D341Med (cell line): Measurements from ENCODE around the gene SLC16A3.
"Not testable (repeated sequence)": the region's sequence is repeated elsewhere in the genome, so short reads cannot be mapped to it uniquely, and the experiment has no call there.

Source experiments
- DNase-seq: peaks from one replicate; pipeline ENCODE4 v3.0.0; 2012; ENCODE audit warnings: low spot score

SLC16A3 gene

DNA sequence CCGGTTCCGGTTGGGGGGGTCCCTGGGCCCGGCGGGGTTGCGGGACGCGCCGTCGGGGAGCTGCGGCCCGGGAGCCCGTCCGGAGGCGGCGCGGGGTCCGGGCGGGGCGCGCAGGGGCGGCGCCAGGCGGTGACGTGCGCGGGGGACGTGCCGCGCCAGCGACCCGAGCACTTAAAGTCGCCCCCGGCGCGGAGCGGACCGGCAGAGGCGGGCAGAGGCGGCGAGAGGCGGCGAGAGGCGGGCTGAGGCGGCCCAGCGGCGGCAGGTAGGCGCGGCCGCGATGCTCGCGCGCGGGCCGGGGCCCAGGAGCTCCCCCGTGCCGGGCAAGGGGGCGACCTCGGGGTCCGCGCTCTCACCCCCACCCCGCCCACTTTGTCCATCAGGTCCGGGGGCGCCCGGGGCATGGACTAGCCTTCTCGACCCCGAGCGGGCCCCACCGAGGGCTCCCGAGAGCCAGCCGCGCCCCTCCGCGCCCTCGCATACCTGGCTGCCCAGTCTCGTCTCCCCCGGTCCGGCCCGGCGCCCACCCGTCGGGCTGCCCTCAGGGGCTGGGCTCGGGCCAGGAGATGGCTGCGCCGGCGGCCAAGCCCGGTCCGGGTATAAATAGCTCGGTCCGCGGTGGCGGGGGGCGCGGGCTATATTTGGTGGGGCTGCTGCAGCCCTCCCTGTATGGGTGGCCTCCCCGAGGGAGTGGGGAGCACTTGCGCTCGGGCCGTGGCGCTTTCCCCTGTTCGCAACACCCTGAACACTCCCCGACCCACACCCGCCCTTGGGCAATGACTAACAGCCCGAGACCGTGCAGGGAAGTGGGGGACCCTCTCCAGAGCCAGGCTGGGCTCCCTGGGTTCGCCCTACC is at the start of gene SLC16A3:
SLC16A3 (plus strand) TSS at position 201 of the 856 bp plus-strand sequence. CDS start 6,967 bp downstream, outside the sequence.
- peak; percentile 79 for DNase-seq

DNA sequence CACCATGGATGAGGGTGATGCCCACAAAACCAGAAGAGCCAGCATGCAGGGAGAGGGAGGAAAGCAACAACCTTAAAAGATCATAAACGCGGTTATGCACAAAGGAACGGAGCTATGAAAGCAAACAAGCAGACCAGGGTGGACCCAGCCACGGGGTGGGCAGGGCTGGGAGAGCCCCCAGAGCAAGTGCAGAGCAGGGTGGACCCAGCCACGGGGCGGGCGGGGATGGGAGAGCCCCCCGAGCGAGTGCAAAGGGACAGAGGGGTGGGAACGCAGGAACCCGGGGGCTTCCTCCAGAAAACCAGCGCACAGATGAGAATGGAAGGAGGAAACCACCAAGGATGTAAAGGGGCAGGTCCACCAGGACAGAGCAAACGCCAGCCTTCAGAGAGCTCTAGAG is 49.4 kb upstream of the SLC16A3 start:
- DNase-seq = no peak

DNA sequence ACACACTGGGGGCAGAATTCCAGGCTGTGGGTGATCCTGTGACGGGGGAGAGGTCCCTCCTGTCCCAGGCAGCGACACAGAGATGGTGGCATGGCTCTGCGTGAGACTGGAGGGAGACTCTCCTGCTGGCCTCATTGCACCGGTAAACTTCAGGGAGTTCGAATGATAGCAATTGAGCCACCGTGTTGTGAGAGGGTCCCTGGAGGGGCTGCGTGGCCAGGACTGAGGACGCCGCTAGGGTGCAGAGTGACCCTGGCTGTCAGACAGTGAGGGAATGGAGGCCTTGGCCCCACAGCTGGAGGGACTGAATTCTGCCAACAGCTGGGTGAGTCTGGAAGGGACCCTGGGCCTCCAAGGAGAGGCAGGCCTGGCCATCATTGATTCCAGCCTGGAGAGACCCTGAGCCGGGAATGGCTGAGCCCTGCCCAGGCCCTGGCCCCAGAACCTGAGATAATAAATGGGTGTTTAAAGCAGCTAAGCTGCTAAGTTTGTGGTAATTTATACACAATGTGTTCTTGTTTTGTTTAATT is 48.8 kb upstream of the SLC16A3 start:
- DNase-seq = no peak

DNA sequence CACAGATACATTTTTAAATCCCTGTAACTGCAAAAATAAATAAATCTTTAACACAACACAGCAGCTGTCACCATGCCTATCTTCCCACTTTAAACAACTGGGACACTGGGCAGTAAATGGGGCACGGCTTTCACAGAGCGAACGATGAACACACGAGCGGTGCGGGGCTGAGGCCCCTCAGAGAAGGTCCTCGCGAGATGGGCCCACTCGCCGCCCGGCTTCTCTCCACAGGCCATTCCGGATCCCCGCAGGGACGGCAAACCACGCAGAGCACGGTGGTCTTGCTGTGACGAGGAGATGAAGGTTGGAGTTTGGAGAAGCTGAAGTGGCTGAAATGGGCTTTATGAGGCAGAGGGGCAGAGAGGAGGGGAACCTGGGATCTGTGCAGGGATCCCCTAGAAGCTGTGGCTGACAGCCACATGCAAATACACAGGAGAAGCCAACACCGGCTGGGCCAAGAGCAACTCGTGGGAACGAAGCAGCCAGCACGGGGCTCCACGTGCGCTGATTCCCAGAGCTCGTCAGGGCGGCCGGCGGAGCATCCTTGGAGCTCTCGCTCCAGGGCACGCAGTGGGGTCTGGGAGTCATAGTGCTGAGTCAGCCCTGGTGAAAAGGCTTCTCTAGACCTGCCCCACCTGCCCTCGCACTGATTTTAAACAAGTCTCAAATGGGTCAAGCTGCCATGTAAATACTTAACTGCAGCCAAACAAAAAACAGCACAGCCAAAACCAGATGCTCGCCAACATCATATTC is 47.9 kb upstream of the SLC16A3 start:
- DNase-seq = no peak

DNA sequence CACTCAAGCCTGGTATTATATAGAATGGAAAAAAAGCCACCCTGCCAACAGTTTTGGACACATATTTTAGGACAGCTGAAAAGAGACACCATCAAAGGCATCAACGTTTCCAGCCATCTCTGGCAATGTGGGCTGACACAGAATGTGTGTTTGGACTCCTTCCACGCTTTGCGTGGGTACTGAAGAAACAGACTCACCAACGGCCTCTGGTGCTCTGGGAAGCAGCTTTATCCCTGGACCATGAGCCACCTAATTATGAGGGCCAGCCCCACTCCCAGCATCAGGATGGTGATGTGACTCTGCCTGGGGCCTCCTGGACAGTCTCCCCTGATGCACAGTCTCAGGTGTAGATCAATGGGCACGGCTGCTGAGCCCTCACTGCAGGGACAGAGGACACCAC is 44.1 kb upstream of the SLC16A3 start:
- peak; percentile 31 for DNase-seq

DNA sequence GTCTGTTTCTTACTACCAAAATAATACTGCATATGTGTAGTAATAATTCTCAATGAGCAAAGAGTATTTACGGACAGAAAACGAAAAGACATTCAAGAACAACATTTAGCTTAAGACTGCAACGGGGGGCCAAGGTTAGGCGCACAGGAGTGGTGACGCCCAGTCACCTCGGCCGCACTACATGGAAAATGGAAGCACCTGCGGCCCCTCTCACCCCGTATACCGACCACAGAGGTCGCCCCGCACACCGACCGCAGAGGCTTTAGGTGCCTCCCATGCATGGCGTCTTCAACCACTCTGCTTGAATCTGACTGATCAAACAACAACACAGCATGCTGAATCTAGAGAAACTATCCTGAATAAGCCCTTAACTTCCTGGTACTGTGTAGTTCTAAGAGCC is 42.6 kb upstream of the SLC16A3 start:
- no peak for DNase-seq

DNA sequence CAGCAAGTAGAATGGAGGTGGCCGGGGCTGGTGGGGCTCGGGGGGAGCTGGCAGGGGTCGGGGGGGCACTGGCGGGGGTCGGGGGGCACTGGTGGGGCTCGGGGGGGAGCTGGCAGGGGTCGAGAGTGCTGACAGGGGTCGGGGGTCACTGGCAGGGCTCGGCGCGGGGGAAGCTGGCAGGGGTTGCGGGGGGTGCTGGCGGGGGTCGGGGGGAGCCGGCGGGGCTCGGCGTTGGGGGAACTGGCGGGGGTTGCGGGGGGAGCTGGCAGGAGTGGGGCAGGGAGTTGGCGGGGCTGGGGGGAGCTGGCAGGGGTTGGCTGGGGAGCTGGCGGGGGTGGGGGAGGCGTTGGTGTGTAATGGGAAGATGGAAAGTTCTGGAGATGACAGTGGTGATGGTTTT is 41.3 kb upstream of the SLC16A3 start:
- DNase-seq = no peak

DNA sequence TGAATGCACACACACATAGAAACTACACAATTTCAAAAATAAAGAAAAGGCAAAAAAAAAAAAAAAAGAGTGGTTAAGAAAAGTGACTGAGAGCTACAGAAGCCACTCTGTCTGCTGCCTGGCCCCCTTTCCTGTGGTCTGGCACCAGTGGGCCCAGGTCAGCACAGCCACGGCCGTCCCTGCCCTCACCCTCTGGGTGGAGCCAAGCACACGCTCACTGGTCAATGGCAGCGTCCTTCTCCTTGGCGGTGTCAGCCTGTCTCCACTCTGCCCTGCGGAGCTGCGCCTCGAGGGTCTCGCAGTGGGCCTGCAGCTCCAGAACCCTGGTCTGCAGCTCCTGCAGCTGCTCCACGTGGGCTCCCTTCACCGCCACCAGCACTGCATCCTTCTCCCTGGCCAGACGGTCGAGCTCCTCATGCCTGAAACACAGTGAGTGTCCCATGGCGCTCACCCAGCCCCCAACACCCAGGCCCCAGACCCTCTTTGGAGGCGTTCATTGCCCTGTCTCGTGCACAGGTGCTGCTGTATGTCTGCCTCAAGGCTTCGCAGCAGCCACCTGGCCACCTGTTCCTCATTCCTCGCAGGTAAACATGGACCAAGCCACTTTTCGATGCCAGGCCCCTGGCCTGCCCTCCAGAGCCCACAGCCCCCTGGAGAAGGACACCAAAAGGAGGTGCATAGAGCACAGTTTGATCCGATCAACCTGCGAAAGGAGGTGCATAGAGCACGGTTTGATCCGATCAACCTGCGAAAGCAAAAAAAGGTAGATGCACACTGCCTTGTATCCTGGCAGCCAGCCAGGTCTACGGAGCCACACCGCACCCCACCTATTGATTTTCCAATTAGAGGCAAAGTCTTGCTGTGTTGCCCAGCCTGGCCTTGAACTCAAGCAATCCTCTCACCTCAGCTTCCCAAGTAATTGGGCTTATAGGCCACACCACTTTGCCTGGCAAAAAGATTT is 40.6 kb upstream of the SLC16A3 start:
- DNase-seq = no peak

DNA sequence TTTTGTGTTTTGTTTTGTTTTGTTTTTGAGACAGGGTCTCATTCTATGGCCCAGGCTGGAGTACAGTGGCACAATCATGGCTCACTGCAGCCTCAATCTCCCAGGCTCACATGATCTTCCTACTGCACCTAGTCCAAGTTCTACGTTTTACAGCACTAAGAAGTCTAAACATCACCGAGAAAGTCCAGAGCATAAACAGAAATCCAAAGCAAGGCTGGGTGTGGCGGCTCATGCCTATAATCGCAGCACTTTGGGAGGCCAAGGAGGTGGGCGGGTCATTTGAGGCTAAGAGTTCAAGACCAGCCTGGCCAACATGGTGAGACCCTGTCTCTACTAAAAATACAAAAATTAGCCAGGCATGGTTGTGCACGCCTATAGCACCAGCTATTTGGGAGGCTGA is 35.8 kb upstream of the SLC16A3 start:
- not testable (repeated sequence) for DNase-seq

DNA sequence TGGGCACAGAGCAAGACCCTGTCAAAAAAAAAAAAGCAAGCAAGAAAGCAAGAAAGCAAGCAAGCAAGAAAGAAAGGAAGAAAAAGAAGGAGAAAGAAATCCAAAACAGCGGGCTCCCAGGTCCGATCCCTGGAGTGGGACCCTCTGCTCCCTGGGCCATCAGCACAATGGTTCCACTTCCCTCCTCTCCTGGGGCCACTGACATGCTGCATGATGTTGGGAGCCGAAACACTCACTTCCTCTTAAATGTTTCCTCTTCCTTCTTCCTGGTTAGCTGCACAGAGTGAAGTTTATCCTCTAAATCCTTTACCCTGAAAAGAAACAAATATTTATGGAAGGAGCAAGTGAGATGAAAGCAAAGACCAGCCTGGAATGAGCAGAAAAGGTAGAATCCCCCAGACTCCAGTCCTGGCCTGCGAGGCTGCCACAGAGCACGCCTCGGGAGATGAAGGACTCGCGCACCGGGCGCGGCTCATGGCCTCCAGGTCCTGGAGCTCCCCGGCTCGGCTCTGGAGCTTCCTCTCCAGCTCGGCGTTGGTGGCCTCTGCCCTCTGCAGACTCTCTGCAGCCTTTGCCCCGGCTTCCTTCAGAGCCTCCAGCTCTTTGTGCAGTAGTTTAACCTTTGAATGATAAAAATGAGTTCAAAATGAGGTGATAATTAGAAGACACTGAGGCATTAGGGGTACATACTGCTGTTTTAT is 35.2 kb upstream of the SLC16A3 start:
- no peak for DNase-seq

DNA sequence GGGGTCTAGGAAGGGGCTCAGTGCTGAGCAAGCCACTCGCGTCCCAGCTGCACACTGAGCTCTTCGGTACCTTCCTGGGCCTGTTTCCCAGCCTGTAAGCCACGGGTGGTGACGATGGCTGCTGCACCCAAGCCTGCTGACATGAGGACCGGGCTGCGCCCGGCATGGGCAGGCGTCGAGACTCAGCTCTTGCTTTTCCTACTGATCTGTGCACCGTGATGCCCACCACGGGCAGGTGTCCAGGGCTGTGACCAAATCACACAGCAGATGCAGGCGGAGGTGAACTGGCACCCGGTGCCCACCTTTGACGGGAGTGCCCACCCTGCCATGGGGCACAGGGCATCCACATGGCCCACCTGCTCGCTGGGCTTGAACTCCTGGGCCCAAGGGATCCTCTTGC is 34.1 kb upstream of the SLC16A3 start:
- no peak for DNase-seq

DNA sequence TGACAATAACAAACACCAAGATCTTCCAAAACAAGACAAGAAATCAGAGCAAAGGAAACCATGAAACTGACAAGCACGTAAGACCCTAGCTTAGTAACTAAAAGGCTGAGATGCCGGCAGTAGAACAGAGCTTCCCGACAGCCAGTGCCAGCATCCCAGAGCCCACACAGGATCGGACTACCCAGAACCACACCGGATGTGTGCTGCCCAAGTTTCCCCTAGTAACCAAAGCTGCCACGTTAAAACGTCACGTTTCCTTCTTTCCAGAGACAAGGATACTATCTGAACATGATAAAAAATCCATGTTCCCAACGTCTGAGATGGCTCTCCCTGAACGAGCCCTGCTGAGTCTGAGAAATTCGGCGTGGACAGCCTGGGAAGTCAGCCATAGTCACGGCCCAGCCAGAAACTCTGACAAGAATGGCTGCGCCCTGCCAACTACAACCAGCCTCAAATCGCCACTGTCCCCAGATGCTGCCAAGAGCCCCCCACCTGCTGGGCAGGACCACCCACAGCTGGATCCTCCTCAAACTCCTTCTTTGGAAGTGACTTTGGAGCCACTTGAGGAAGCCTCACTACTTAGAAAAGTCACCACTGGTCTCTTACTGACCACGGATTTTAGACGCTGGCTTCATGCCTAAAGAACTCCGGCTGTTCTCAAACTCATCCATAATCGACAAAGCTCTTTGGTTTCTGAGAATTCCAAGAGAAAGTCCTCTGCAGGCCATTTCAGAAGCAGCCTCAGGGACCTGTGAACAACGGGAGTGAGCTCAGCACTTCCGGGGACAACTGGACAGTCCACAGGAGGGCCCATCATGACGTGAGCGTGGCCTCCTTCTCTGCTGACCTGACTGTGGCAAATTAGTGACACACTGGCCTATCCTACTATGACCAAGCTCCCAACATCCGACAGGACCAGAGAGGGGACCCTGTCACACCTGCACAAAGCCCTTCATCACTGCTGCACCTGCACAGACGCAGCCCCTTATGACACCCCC is 32.9 kb upstream of the SLC16A3 start:
- no peak for DNase-seq

DNA sequence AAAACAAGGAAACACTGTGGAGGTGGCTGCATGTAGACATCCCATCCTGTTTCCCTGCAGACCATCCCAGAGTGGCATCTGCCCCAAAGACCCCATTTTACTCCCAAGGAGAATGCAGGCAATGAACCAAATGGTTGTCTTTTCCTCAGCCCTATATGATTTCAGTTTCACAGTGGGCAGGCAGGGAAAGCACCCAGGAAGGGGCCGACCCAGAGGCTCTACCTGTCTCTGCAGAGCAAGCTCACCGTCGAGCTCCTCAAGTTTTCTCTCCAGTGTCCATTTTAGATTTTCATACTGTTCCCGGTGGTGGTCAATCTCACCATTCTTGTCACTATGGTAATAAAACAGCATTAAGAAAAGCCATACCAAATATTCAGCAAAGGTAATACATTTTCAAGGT is 30.8 kb upstream of the SLC16A3 start:
- DNase-seq = no peak

DNA sequence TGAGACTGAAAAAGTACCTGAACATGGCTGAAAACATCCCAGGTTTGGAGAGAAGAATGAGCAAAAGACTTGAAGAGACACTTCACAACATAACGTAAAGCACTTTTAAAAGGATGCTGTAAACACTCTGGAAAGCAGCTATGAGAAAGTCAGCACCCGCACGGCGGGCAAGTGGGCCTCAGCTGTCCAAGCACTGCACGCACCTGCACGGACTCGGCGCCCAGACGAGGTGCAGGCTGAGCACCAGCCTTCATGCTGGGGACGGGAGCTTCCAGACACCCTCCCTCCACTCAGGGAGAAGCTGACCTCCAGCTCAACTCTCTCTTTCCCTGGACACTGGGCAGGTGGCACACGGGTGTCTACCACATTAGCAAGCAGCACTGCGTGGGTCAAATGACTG is 29.3 kb upstream of the SLC16A3 start:
- DNase-seq = no peak

DNA sequence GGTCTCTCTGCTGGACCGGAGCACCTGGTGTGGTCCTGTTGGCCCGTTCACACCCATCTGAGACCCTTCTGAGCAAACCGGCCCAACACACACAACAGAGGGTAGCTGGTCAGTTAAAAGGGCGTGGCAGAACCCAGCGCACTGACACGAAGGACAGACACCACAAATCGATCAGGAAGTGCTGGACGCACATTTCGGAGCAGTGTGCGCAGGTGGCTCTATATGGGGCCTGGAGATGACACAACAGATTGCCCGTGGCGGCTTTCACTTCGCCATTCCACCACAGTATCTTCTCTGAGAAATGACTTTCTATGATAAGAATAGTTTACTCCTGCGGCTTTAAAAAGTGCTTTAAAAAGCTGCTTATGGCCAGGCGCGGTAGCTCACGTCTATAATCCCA is 28.7 kb upstream of the SLC16A3 start:
- no peak for DNase-seq

DNA sequence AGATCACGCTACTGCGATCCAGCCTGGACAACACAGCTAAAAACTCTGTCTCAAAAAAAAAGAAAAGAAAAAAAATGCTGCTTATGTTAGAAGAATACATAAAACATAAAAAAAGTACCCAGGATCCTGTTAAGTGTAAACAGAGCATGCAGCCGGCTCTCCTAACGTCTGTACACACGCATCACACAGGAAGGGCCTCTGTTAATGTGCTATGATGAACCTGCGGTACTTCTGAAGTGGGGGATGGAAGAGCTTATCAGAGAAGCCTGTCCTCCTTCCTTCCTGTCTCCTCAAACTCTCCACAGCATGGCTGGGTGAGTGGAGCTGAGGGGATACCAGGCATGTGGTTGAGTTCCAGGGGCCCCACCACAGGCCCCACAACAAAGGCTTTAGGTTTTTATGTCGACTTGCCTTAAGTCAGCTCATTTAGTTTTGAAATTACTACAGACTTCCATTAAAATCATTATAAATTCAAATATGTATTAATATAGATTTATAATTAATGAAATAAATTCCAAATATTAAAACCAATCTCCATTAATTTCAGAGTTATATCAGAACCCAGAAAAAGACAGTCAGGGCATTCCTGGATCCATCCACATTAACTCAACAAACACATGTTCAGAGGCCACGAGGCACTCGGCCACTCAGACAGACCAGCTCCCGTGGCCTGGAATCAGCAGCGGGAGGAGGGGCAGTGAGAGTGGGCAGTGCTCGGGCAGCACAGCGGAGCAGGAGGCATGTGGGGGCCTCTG is 27.9 kb upstream of the SLC16A3 start:
- DNase-seq = no peak

DNA sequence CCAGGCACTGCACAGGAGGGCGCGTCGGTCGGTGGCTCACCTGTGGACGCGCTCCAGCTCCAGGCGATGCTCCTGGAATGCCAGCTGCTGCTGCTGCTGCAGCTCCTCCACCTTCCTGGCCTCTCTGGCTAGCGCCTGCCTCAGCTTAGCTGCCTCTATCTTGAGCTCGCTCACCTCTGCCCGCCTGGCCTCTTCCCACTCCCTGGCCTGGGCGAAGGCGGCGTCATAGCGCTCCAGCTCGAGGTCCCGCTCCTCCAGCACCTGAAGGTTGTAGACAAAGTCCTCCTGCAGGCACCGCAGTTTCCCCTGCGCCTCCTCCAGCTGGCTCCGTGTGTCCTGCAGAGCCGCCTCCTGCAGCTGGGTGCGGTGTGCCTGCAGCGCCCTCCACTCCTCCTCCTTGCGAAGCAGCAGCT is 27.3 kb upstream of the SLC16A3 start:
- no peak for DNase-seq

DNA sequence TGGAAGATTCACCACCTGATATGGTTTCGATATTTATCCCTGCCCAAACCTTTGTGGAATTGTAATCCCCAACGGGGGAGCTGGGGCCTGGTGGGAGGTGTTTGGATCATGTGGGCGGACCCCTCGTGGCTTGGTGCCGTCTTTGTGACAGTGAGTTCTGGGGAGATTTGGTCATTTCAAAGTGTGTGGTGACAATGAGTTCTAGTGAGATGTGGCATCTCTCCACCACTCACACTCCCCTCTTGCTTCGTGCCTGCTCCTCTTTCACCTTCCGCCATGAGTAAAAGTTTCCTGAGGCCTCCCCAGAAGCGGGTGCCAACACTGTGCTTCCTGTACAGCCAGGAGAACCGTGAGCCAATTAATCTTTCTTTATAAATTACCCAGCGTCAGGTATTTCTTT is 25.9 kb upstream of the SLC16A3 start:
- DNase-seq = no peak

DNA sequence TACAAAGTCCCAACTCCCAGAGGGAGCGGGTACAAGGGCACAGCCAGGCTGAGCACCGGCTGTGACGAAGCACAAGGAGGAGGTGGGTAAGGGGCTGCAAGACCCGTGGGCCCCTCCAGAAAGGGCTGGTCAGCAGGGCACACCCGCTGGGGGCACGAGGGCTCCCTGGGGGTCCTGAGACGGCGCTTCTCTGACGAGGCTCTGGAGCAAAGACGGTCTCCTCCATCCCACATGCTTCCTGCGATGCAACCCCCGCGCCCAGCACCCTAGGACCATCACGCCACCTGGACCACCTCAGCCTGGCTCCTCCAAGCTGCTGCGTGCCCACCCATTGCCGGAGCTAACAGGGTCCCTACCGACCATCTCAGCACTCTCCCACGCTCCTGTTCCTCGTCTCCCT is 24.9 kb upstream of the SLC16A3 start:
- no peak for DNase-seq
